Testis (tissue), 5 donors: Measurements from ENCODE around the gene GDPD3. TPM values are rescaled to one million over a fixed set of nuclear protein-coding genes. Genes with fewer than 3 reads are reported as not detected.

Experiments
- DNase-seq: peaks from one replicate; pipeline ENCODE4 v3.0.0-alpha.2; 2019
- H3K27ac ChIP-seq, 2 donors: fragments of 200-600 bp; sonication (generic); one replicate each; pipeline ENCODE4 v1.5.1; 2019
- H3K27me3 ChIP-seq: fragments of 200-600 bp; sonication (generic); one replicate; pipeline ENCODE4 v1.5.1; 2019
- H3K36me3 ChIP-seq: fragments of 200-600 bp; sonication (generic); one replicate; pipeline ENCODE4 v1.5.1; 2017; ENCODE audit warnings: low read depth; ENCODE audit errors: missing control alignments
- H3K4me1 ChIP-seq: fragments of 200-600 bp; sonication (generic); one replicate; pipeline ENCODE4 v1.5.1; 2019
- H3K4me3 ChIP-seq, 2 donors: fragments of 200-600 bp; sonication (generic); one replicate each; pipeline ENCODE4 v1.5.1; 2017 to 2019
- H3K9me3 ChIP-seq: fragments of 200-600 bp; sonication (generic); one replicate; pipeline ENCODE4 v1.5.1; 2017
- CTCF ChIP-seq, 3 experiments: fragments of 450-650 bp in 2 of 3; fragments of 200-600 bp in 1 of 3; sonication (generic) in 1 of 3; IDR thresholded peaks; one replicate each; pipeline ENCODE4 v1.5.1; 2016 to 2019; ENCODE audit warnings: antibody characterized with exemption in 3 of 3, mild to moderate bottlenecking in 2 of 3, moderate library complexity in 1 of 3
- POLR2A ChIP-seq: fragments of 450-650 bp; IDR thresholded peaks from one replicate; pipeline ENCODE4 v1.6.1; 2017; ENCODE audit warnings: antibody characterized with exemption, mild to moderate bottlenecking, moderate library complexity
- WGBS, 2 donors: methylation state at CpG; one replicate each; pipeline ENCODE4 v1.1.5; 2018; 5-methylcytosine and 5-hydroxymethylcytosine counted together
- intact Hi-C: fragments of 100-400 bp; cut with DNase I; formaldehyde crosslinking; loops from one replicate; pipeline ENCODE4 v1.15.1; 2023; ENCODE audit warnings: low total_unique reads
- long read RNA-seq, 2 donors: transcript quantifications; one replicate each; lab custom pipeline, GENCODE V29; 2026
- polyA plus RNA-seq: library from polyadenylated mRNA; stranded (reverse); fragments of 350-450 nt; fragmentation: Illumina TruSeq; extraction: RNeasy Lipid Tissue Mini Kit (QIAGEN cat#74804); gene quantifications from one replicate; pipeline ENCODE4 v1.2.3, GENCODE V29; 2014; ENCODE audit warnings: low read depth, low replicate concordance; ENCODE audit not compliant: insufficient read depth
- total RNA-seq, 2 donors: library from RNA; depleted of rRNA; stranded (reverse); fragments of >200 nt; gene quantifications; one replicate each; pipeline ENCODE4 v1.2.3, GENCODE V29; 2016

The GDPD3 gene
- total RNA-seq (1 to 10 TPM; 1.5 to 4.0 TPM), polyA plus RNA-seq (7.2 TPM)
- long read RNA-seq, donor 1, partial matches to known transcripts = 0 of 1 reads
- long read RNA-seq, donor 1, other reads (novel, unspliced or antisense) = 0 of 1 reads
- long read RNA-seq, donor 2 = 0 reads

DNA sequence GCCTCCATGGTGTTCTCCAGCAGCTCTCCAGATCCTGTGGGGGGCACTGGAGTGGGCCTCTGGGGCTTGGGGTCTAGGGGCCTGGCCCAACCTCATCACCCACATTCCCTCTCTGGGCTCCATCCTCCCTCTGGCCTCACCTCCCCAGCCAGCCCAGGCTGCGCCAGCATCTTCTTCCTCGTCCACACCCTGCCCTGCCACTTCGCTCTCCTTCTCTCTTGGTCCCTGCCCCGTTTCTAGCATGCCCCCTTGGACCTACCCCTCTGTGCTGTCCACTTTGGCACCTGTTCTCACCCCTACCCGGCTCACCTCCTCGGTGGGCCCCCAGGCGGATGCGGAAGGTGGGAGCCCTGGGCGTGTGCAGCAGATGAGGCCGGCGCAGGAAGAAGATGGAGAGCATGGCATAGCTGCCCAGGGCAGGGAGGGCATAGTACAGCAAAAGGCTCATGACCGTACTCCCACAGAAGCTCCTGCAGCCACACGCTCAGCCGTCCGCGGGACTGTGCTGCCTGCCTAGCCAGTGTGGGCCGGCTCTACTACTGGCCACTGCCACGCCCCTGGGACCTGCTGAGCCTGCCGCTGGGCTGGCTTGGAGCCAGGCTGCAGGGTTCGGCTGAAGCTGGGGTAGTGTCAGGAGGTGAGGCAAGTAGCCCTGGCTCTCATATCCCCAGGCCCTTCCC lies at the start of gene GDPD3:
Gene GDPD3 (minus strand): TSS at position 507 of the 680 bp plus-strand sequence. CDS start 59 bp downstream, at position 448.
- Histone ChIP-seq H3K36me3 (no peaks in the 10 kb centered on the region), H3K4me1 (peaks cover 5% of the 10 kb centered on the region), H3K4me3 (no peak within 1 kb of the TSS), H3K9me3 (no peaks in the 10 kb centered on the region), H3K27me3 (no peaks in the 10 kb centered on the region), H3K27ac (no peak within 1 kb of the TSS)
- TF ChIP-seq POLR2A (no peak), CTCF (IDR thresholded peaks at IDR 0.05) (no peak)
- intact Hi-C loops = no loop called here
- peak; percentile 60 for DNase-seq
- 68 to 92% methylated on average over 12 to 20 of the region's 20 CpGs for WGBS, 2 donors

GRCh38 chr16:30157214-30157613 lies 43.9 kb upstream of the GDPD3 start:
- WGBS, 2 donors = 82 to 100% methylated on average over 1 of the region's 1 CpG
- TF ChIP-seq CTCF (IDR thresholded peaks at IDR 0.05) (no peak), POLR2A (no peak)

GRCh38 chr16:30155188-30155587 lies 41.9 kb upstream of the GDPD3 start:
- no peaks in the 10 kb centered on the region for H3K36me3 ChIP-seq
- TF ChIP-seq CTCF (IDR thresholded peaks at IDR 0.05) (no peak), POLR2A (no peak)
- no peak for DNase-seq
- H3K27me3 ChIP-seq = no peaks in the 10 kb centered on the region
- H3K4me1 ChIP-seq = no peaks in the 10 kb centered on the region
- H3K4me3 ChIP-seq = no peak overlapping the region
- no peaks in the 10 kb centered on the region for H3K9me3 ChIP-seq
- 92 to 94% methylated on average over 5 of the region's 5 CpGs for WGBS, 2 donors
- H3K27ac ChIP-seq = no peak overlapping the region
- intact Hi-C loops = no loop called here

More at GRCh38 chr16:30157214-30157613, 43.9 kb upstream of the GDPD3 start:
- no peak for DNase-seq
- H3K36me3 ChIP-seq = no peaks in the 10 kb centered on the region
- intact Hi-C loops = no loop called here
- no peaks in the 10 kb centered on the region for H3K9me3 ChIP-seq
- no peaks in the 10 kb centered on the region for H3K27me3 ChIP-seq
- H3K4me3 ChIP-seq = no peak overlapping the region
- no peaks in the 10 kb centered on the region for H3K4me1 ChIP-seq
- no peak overlapping the region for H3K27ac ChIP-seq

DNA sequence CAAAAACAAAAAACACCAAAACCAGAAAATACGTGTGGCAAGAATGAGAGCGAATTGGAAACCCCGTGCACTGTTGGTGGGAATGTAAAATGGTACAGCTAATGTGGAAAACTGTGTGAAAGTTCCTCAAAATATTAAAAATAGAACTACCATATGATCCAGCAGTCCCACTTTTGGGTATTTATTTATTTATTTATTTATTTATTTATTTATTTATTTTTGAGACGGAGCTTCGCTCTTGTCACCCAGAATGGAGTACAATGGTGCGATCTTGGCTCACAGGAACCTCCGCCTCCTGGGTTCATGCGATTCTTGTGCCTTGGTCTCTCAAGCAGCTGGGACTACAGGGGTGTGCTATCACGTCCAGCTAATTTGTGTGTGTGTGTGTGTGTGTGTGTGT lies 39.2 kb upstream of the GDPD3 start:
- Histone ChIP-seq H3K27ac (no peak overlapping the region), H3K9me3 (no peaks in the 10 kb centered on the region), H3K4me3 (no peak overlapping the region), H3K4me1 (no peaks in the 10 kb centered on the region), H3K27me3 (no peaks in the 10 kb centered on the region), H3K36me3 (no peaks in the 10 kb centered on the region)
- DNase-seq = no peak
- intact Hi-C loops = no loop called here
- no peak for TF ChIP-seq POLR2A
- no peak for TF ChIP-seq CTCF (IDR thresholded peaks at IDR 0.05)
- 90 to 97% methylated on average over 9 of the region's 9 CpGs for WGBS, 2 donors

GRCh38 chr16:30151091-30151490 lies 37.8 kb upstream of the GDPD3 start:
- DNase-seq = no peak
- Histone ChIP-seq H3K27ac (no peak overlapping the region), H3K9me3 (no peaks in the 10 kb centered on the region), H3K4me1 (no peaks in the 10 kb centered on the region), H3K27me3 (no peaks in the 10 kb centered on the region), H3K36me3 (no peaks in the 10 kb centered on the region), H3K4me3 (no peak overlapping the region)
- TF ChIP-seq CTCF (IDR thresholded peaks at IDR 0.05) (no peak), POLR2A (no peak)
- WGBS, 2 donors = 85 to 94% methylated on average over 7 of the region's 7 CpGs
- intact Hi-C loops = no loop called here
